Measurements from ENCODE around the gene TTLL11. TPM values are rescaled to one million over a fixed set of nuclear protein-coding genes. Genes with fewer than 3 reads are reported as not detected.

Gene TTLL11
- 5.9 and 6.1 TPM in 2 replicates for total RNA-seq (2012; rRNA removed)

- Histone ChIP-seq H3K9me3 (replicated peaks; ENCODE audit: low read length) (no peaks in the 10 kb centered on the region), H3K4me1 (ENCODE audit: control insufficient read depth, insufficient read depth, low read length) (peaks cover 23% of the 10 kb centered on the region), H3K9ac (ENCODE audit: low read depth, low read length) (peak within 1 kb of the TSS; percentile 85), H3K36me3 (ENCODE audit: insufficient read depth, low read length) (no peaks in the 10 kb centered on the region), H3K27me3 (ENCODE audit: control insufficient read depth, insufficient read depth, low read length) (peaks cover 6% of the 10 kb centered on the region), H3K4me3 (ENCODE audit: low read length) (peak within 1 kb of the TSS; percentile 91), H3K4me2 (ENCODE audit: low read length) (peak within 1 kb of the TSS; percentile 90)
These were observed at the start of gene TTLL11 for GRCh38 chr9:122092611-122093506. TTLL11 (minus strand) TSS chr9:122093308; CDS start chr9:122093148, 160 bp downstream.

- H3K27me3 ChIP-seq (ENCODE audit: control insufficient read depth, insufficient read depth, low read length): no peaks in the 10 kb centered on the region
- H3K4me2 ChIP-seq (ENCODE audit: low read length): no peak overlapping the region
- no peak overlapping the region for H3K4me3 ChIP-seq (ENCODE audit: low read length)
- no peak overlapping the region for H3K9ac ChIP-seq (ENCODE audit: low read depth, low read length)
- peaks cover 26% of the 10 kb centered on the region for H3K36me3 ChIP-seq (ENCODE audit: insufficient read depth, low read length)
- H3K9me3 ChIP-seq (replicated peaks; ENCODE audit: low read length): no peaks in the 10 kb centered on the region
- H3K4me1 ChIP-seq (ENCODE audit: control insufficient read depth, insufficient read depth, low read length): no peaks in the 10 kb centered on the region
These were observed 48.6 kb upstream of the TTLL11 start for GRCh38 chr9:122141671-122142070.

GRCh38 chr9:122140368-122141193, 47.5 kb upstream of the TTLL11 start:
- Histone ChIP-seq H3K9ac (ENCODE audit: low read depth, low read length) (no peak overlapping the region), H3K4me2 (ENCODE audit: low read length) (no peak overlapping the region), H3K9me3 (replicated peaks; ENCODE audit: low read length) (no peaks in the 10 kb centered on the region), H3K27me3 (ENCODE audit: control insufficient read depth, insufficient read depth, low read length) (no peaks in the 10 kb centered on the region), H3K36me3 (ENCODE audit: insufficient read depth, low read length) (peaks cover 25% of the 10 kb centered on the region), H3K4me1 (ENCODE audit: control insufficient read depth, insufficient read depth, low read length) (no peaks in the 10 kb centered on the region), H3K4me3 (ENCODE audit: low read length) (no peak overlapping the region)

- no peak overlapping the region for H3K4me3 ChIP-seq (ENCODE audit: low read length)
- no peaks in the 10 kb centered on the region for H3K9me3 ChIP-seq (replicated peaks; ENCODE audit: low read length)
- H3K36me3 ChIP-seq (ENCODE audit: insufficient read depth, low read length): peaks cover 10% of the 10 kb centered on the region
- no peak overlapping the region for H3K9ac ChIP-seq (ENCODE audit: low read depth, low read length)
- H3K4me1 ChIP-seq (ENCODE audit: control insufficient read depth, insufficient read depth, low read length): peaks cover 7% of the 10 kb centered on the region
- no peaks in the 10 kb centered on the region for H3K27me3 ChIP-seq (ENCODE audit: control insufficient read depth, insufficient read depth, low read length)
- H3K4me2 ChIP-seq (ENCODE audit: low read length): no peak overlapping the region
These were observed 45.6 kb upstream of the TTLL11 start for GRCh38 chr9:122138560-122139268.

- H3K9me3 ChIP-seq (replicated peaks; ENCODE audit: low read length): no peaks in the 10 kb centered on the region
- no peak overlapping the region for H3K4me2 ChIP-seq (ENCODE audit: low read length)
- H3K4me3 ChIP-seq (ENCODE audit: low read length): no peak overlapping the region
- no peak overlapping the region for H3K9ac ChIP-seq (ENCODE audit: low read depth, low read length)
- H3K36me3 ChIP-seq (ENCODE audit: insufficient read depth, low read length): no peaks in the 10 kb centered on the region
- H3K27me3 ChIP-seq (ENCODE audit: control insufficient read depth, insufficient read depth, low read length): peaks cover 8% of the 10 kb centered on the region
- peaks cover 7% of the 10 kb centered on the region for H3K4me1 ChIP-seq (ENCODE audit: control insufficient read depth, insufficient read depth, low read length)
These were observed 42.4 kb upstream of the TTLL11 start for GRCh38 chr9:122135529-122135859.

GRCh38 chr9:122134822-122135528, 41.9 kb upstream of the TTLL11 start:
- Histone ChIP-seq H3K9ac (ENCODE audit: low read depth, low read length) (no peak overlapping the region), H3K9me3 (replicated peaks; ENCODE audit: low read length) (no peaks in the 10 kb centered on the region), H3K4me2 (ENCODE audit: low read length) (no peak overlapping the region), H3K36me3 (ENCODE audit: insufficient read depth, low read length) (no peaks in the 10 kb centered on the region), H3K4me1 (ENCODE audit: control insufficient read depth, insufficient read depth, low read length) (peaks cover 7% of the 10 kb centered on the region), H3K27me3 (ENCODE audit: control insufficient read depth, insufficient read depth, low read length) (peaks cover 8% of the 10 kb centered on the region), H3K4me3 (ENCODE audit: low read length) (no peak overlapping the region)

- H3K36me3 ChIP-seq (ENCODE audit: insufficient read depth, low read length): no peaks in the 10 kb centered on the region
- H3K27me3 ChIP-seq (ENCODE audit: control insufficient read depth, insufficient read depth, low read length): peaks cover 8% of the 10 kb centered on the region
- peaks cover 7% of the 10 kb centered on the region for H3K4me1 ChIP-seq (ENCODE audit: control insufficient read depth, insufficient read depth, low read length)
- H3K4me2 ChIP-seq (ENCODE audit: low read length): no peak overlapping the region
- H3K4me3 ChIP-seq (ENCODE audit: low read length): no peak overlapping the region
- no peaks in the 10 kb centered on the region for H3K9me3 ChIP-seq (replicated peaks; ENCODE audit: low read length)
- H3K9ac ChIP-seq (ENCODE audit: low read depth, low read length): no peak overlapping the region
These were observed 41.0 kb upstream of the TTLL11 start for GRCh38 chr9:122133984-122134535.

GRCh38 chr9:122133263-122133983, 40.3 kb upstream of the TTLL11 start:
- H3K4me2 ChIP-seq (ENCODE audit: low read length): no peak overlapping the region
- H3K4me1 ChIP-seq (ENCODE audit: control insufficient read depth, insufficient read depth, low read length): peaks cover 7% of the 10 kb centered on the region
- no peak overlapping the region for H3K4me3 ChIP-seq (ENCODE audit: low read length)
- peaks cover 8% of the 10 kb centered on the region for H3K27me3 ChIP-seq (ENCODE audit: control insufficient read depth, insufficient read depth, low read length)
- H3K9ac ChIP-seq (ENCODE audit: low read depth, low read length): no peak overlapping the region
- H3K9me3 ChIP-seq (replicated peaks; ENCODE audit: low read length): no peaks in the 10 kb centered on the region
- no peaks in the 10 kb centered on the region for H3K36me3 ChIP-seq (ENCODE audit: insufficient read depth, low read length)

GRCh38 chr9:122132539-122132938, 39.4 kb upstream of the TTLL11 start:
- H3K4me3 ChIP-seq (ENCODE audit: low read length): no peak overlapping the region
- H3K36me3 ChIP-seq (ENCODE audit: insufficient read depth, low read length): no peaks in the 10 kb centered on the region
- peaks cover 7% of the 10 kb centered on the region for H3K4me1 ChIP-seq (ENCODE audit: control insufficient read depth, insufficient read depth, low read length)
- H3K4me2 ChIP-seq (ENCODE audit: low read length): no peak overlapping the region
- no peaks in the 10 kb centered on the region for H3K9me3 ChIP-seq (replicated peaks; ENCODE audit: low read length)
- peaks cover 8% of the 10 kb centered on the region for H3K27me3 ChIP-seq (ENCODE audit: control insufficient read depth, insufficient read depth, low read length)
- H3K9ac ChIP-seq (ENCODE audit: low read depth, low read length): no peak overlapping the region

GRCh38 chr9:122131401-122132001, 38.4 kb upstream of the TTLL11 start:
- Histone ChIP-seq H3K4me1 (ENCODE audit: control insufficient read depth, insufficient read depth, low read length) (peaks cover 10% of the 10 kb centered on the region), H3K4me2 (ENCODE audit: low read length) (no peak overlapping the region), H3K9ac (ENCODE audit: low read depth, low read length) (no peak overlapping the region), H3K4me3 (ENCODE audit: low read length) (no peak overlapping the region), H3K36me3 (ENCODE audit: insufficient read depth, low read length) (no peaks in the 10 kb centered on the region), H3K9me3 (replicated peaks; ENCODE audit: low read length) (no peaks in the 10 kb centered on the region), H3K27me3 (ENCODE audit: control insufficient read depth, insufficient read depth, low read length) (peaks cover 10% of the 10 kb centered on the region)
